GM12878 (cell line): ENCODE measurements around the gene NF1. TPM values are rescaled to one million over a fixed set of nuclear protein-coding genes. Genes with fewer than 3 reads are reported as not detected.

Experiments
- ATAC-seq: fragments of 200-7000 bp; cut with Tn5 transposase; 3 replicates; pipeline ENCODE4 v1.9.1; 2020; ENCODE audit warnings: mild to moderate bottlenecking, moderate library complexity
- BruUV-seq: library from RNA; stranded (reverse); fragments of 400-500 nt; replicated peaks from 2 replicates; lab custom pipeline; 2021; lab: Mats Ljungman, UMichigan
- CTCF ChIA-PET: fragments of 300-600 bp; sonication (Branson Sonifier 250); formaldehyde crosslinking; extraction: SDS; loops from one replicate; lab custom pipeline; 2021; ENCODE audit warnings: inconsistent platforms; lab: Yijun Ruan, JAX
- POLR2A ChIA-PET: fragments of 350-600 bp; formaldehyde crosslinking; extraction: SDS; loops from one replicate; lab custom pipeline; 2021; ENCODE audit warnings: inconsistent platforms; lab: Charles Lee
- RAD21 ChIA-PET: fragments of 300-600 bp; sonication (Branson Sonifier 250); formaldehyde crosslinking; loops from one replicate; lab custom pipeline; 2023; ENCODE audit warnings: antibody characterized with exemption; ENCODE audit not compliant: unreplicated experiment; lab: Charles Lee
- SMC1A ChIA-PET: fragments of 300-600 bp; sonication (Branson Sonifier 250); formaldehyde crosslinking; loops from one replicate; lab custom pipeline; 2023; ENCODE audit not compliant: unreplicated experiment, uncharacterized antibody; lab: Charles Lee
- DNase-seq: peaks from one replicate; pipeline ENCODE4 v3.0.0-alpha.2; 2011; ENCODE audit warnings: low read depth, low spot score
- FAIRE-seq: peaks from 3 replicates; lab custom pipeline; 2011; peaks lifted over from hg19 to GRCh38; lab: Jason Lieb, UNC
- H2AFZ ChIP-seq: 2 replicates; pipeline ENCODE4 v1.6.0; 2011; ENCODE audit warnings: low read depth, low read length, control low read depth; ENCODE audit not compliant: control insufficient read depth
- H3K27ac ChIP-seq: 2 replicates; pipeline ENCODE4 v1.5.1; 2011; ENCODE audit warnings: control low read depth; ENCODE audit not compliant: control insufficient read depth, insufficient read depth
- H3K27me3 ChIP-seq, 2 experiments: replicated peaks in 1 of 2; 2 replicates each; pipeline versions ENCODE4 v1.6.0 to v1.6.1; 2011; ENCODE audit warnings: low read length in 1 of 2; ENCODE audit not compliant: control insufficient read depth in 2 of 2, insufficient read depth in 2 of 2
- H3K36me3 ChIP-seq, 2 experiments: 2 replicates each; pipeline ENCODE4 v1.5.1; 2011; ENCODE audit warnings: low read length in 1 of 2; ENCODE audit not compliant: control insufficient read depth in 2 of 2, insufficient read depth in 2 of 2
- H3K4me1 ChIP-seq: 2 replicates; pipeline ENCODE4 v1.6.1; 2011; ENCODE audit warnings: mild to moderate bottlenecking, low read length, moderate library complexity, mixed read lengths; ENCODE audit not compliant: control insufficient read depth, insufficient read depth
- H3K4me2 ChIP-seq: 2 replicates; pipeline ENCODE4 v1.6.0; 2011; ENCODE audit warnings: control low read depth; ENCODE audit not compliant: control insufficient read depth, insufficient read depth
- H3K4me3 ChIP-seq: fragments of 200-600 bp; sonication (generic); 2 replicates; pipeline ENCODE4 v1.5.1; 2016
- H3K79me2 ChIP-seq: 2 replicates; pipeline ENCODE4 v1.6.0; 2011; ENCODE audit warnings: low read length; ENCODE audit not compliant: control insufficient read depth, insufficient read depth
- H3K9ac ChIP-seq: 2 replicates; pipeline ENCODE4 v1.8.0; 2011; ENCODE audit warnings: low read length, control low read depth, mixed read lengths; ENCODE audit not compliant: control insufficient read depth, insufficient read depth
- H3K9me3 ChIP-seq: replicated peaks from 3 replicates; pipeline ENCODE4 v1.5.1; 2011; ENCODE audit warnings: mild to moderate bottlenecking, low read length; ENCODE audit not compliant: control insufficient read depth, insufficient read depth
- H4K20me1 ChIP-seq: 2 replicates; pipeline ENCODE4 v1.6.0; 2011; ENCODE audit not compliant: control insufficient read depth, insufficient read depth
- BACH1 ChIP-seq: fragments of 450-650 bp; IDR thresholded peaks from 2 replicates; pipeline ENCODE4 v1.6.1; 2017; ENCODE audit warnings: mild to moderate bottlenecking, borderline replicate concordance
- E4F1 ChIP-seq: fragments of 450-650 bp; IDR thresholded peaks from 2 replicates; pipeline ENCODE4 v1.6.1; 2018; ENCODE audit warnings: borderline replicate concordance, mild to moderate bottlenecking; ENCODE audit not compliant: partially characterized antibody
- IKZF2 ChIP-seq, 2 experiments: fragments of 450-650 bp; IDR thresholded peaks; 2 replicates each; pipeline ENCODE4 v1.6.1; 2017; ENCODE audit warnings: mild to moderate bottlenecking in 2 of 2, moderate library complexity in 2 of 2
- MEF2B ChIP-seq: fragments of 450-650 bp; IDR thresholded peaks from 2 replicates; pipeline ENCODE4 v1.6.1; 2018; ENCODE audit warnings: mild to moderate bottlenecking, moderate library complexity; ENCODE audit not compliant: partially characterized antibody, poor library complexity, severe bottlenecking
- NKRF ChIP-seq: fragments of 450-650 bp; conservative IDR thresholded peaks from 2 replicates; pipeline ENCODE4 v1.6.1; 2017; ENCODE audit warnings: mild to moderate bottlenecking, moderate library complexity
- SMARCA5 ChIP-seq: fragments of 450-650 bp; IDR thresholded peaks from 2 replicates; pipeline ENCODE4 v1.6.1; 2017; ENCODE audit warnings: mild to moderate bottlenecking
- SMC3 ChIP-seq: IDR thresholded peaks from 2 replicates; pipeline ENCODE4 v1.6.1; 2011; ENCODE audit warnings: low read length, improper control_type of control experiment, borderline replicate concordance
- STAT1 ChIP-seq: fragments of 450-650 bp; conservative IDR thresholded peaks from 2 replicates; pipeline ENCODE4 v1.6.1; 2014; ENCODE audit warnings: antibody characterized with exemption, mild to moderate bottlenecking
- SUPT20H ChIP-seq: IDR thresholded peaks from 2 replicates; pipeline ENCODE4 v1.6.1; 2011; ENCODE audit warnings: low read depth, mild to moderate bottlenecking, low read length, moderate library complexity, borderline replicate concordance; ENCODE audit not compliant: control insufficient read depth
- SUZ12 ChIP-seq: fragments of 200-600 bp; sonication (generic); IDR thresholded peaks from one replicate; pipeline ENCODE4 v1.6.1; 2018; ENCODE audit warnings: antibody characterized with exemption, mild to moderate bottlenecking; ENCODE audit not compliant: unreplicated experiment
- TAF1 ChIP-seq: IDR thresholded peaks from 2 replicates; pipeline ENCODE4 v1.6.1; 2011; ENCODE audit warnings: mild to moderate bottlenecking, low read depth, low read length, borderline replicate concordance
- ZSCAN29 ChIP-seq: fragments of 450-650 bp; IDR thresholded peaks from 2 replicates; pipeline ENCODE4 v1.6.1; 2017; ENCODE audit warnings: mild to moderate bottlenecking, moderate library complexity
- WGBS: methylation state at CpG from one replicate; pipeline ENCODE4 v1.1.6; 2016; ENCODE audit warnings: low lambda C conversion rate; ENCODE audit not compliant: insufficient replicate concordance, insufficient coverage; ENCODE audit errors: missing lambda C conversion rate; 5-methylcytosine and 5-hydroxymethylcytosine counted together
- in situ Hi-C: fragments of 300-500 bp; cut with MboI; formaldehyde crosslinking; loops from 9 replicates; pipeline ENCODE4 v1.14.3; 2018; ENCODE audit warnings: mixed read lengths
- intact Hi-C: fragments of 100-400 bp; cut with micrococcal nuclease; formaldehyde crosslinking; loops from one replicate; pipeline ENCODE4 v1.14.2; 2022; ENCODE audit not compliant: unreplicated experiment
- polyA plus RNA-seq, 11 experiments: library from polyadenylated mRNA; depleted of rRNA in 4 of 11; unstranded in 6 of 11; stranded (reverse) in 5 of 11; fragments of >200 nt; fragmentation: Nextera tagmentation in 4 of 11; fragmentation: Illumina TruSeq in 1 of 11; extraction: Ambion mirVana in 4 of 11; extraction: Trizol in 1 of 11; gene quantifications; 1 replicate in 1 of 11; 2 replicates in 10 of 11; pipeline versions ENCODE4 v1.2.1 to v1.2.3, GENCODE V29; 2011 to 2016; ENCODE audit warnings: inconsistent platforms in 2 of 11, missing spikeins in 2 of 11, low read depth in 1 of 11
- total RNA-seq, 4 experiments: library from RNA; depleted of rRNA in 3 of 4; stranded (reverse); fragments of >200 nt in 3 of 4; fragmentation: Illumina TruSeq in 1 of 4; extraction: Trizol in 1 of 4; gene quantifications; 2 replicates each; pipeline versions ENCODE4 v1.2.1 to v1.2.3, GENCODE V29; 2013 to 2021

The NF1 gene
- total and polyA plus RNA-seq, 10 of the 15 experiments (the other 5 are each of a cell fraction or from before 2014, with no cell fraction given), result 2.5 to 31.8 (median 16.6) TPM

GRCh38 chr17:31391496-31391949 is 296.7 kb downstream of the NF1 start, which contains the start of gene RAB11FIP4:
TSS of gene RAB11FIP4 (plus strand) at chr17:31391675. CDS start at chr17:31391853, 178 bp downstream.
- ATAC-seq (peak; percentile 40; the same call in 2 of the 3 replicates), FAIRE-seq (no peak), DNase-seq (no peak)
- Histone ChIP-seq H3K4me1 (no peaks in the 10 kb centered on the region), H3K27ac (no peak within 1 kb of the TSS), H3K4me3 (no peak within 1 kb of the TSS), H3K9ac (no peak within 1 kb of the TSS), H3K9me3 (no peaks in the 10 kb centered on the region), H3K79me2 (no peaks in the 10 kb centered on the region), H3K4me2 (peak within 1 kb of the TSS; percentile 33; the same call in 1 of the 2 replicates), H4K20me1 (no peaks in the 10 kb centered on the region; the same call in 1 of the 2 replicates), H3K27me3 (peaks cover 12% of the 10 kb centered on the region in 2 experiments), H2AFZ (no peak within 1 kb of the TSS), H3K36me3 (no peaks in the 10 kb centered on the region)
- in situ Hi-C loops, result no loop called here
- intact Hi-C loops, result no loop called here
- BruUV-seq, result no TSS peak
- ChIA-PET RAD21 (no interaction called here), POLR2A (no interaction called here), SMC1A (no interaction called here), CTCF (no interaction called here)
- 13% methylated on average over 3 of the region's 69 CpGs for WGBS
- TF ChIP-seq IKZF2 (IDR thresholded peaks at IDR 0.05) (no peak), MEF2B (no peak), SUZ12 (no peak), SMC3 (no peak)

- H3K36me3 ChIP-seq, result no peaks in the 10 kb centered on the region
- intact Hi-C loops (no loop called here), in situ Hi-C loops (no loop called here)
- RAD21 ChIA-PET, result no interaction called here
- no peak overlapping the region for H3K9ac ChIP-seq
- no peak overlapping the region for H3K4me3 ChIP-seq
- H3K27me3 ChIP-seq, result peaks cover 12% of the 10 kb centered on the region in 2 experiments
- no peaks in the 10 kb centered on the region for H3K4me1 ChIP-seq
- DNase-seq (no peak), ATAC-seq (no peak), FAIRE-seq (no peak)
- BruUV-seq, result no TSS peak
- H2AFZ ChIP-seq, result no peak overlapping the region
- SMC1A ChIA-PET, result no interaction called here
- H3K27ac ChIP-seq, result no peak overlapping the region
- 0 out of 2 replicates have a peak overlapping the region, but pooled peaks have one; percentile 17 for H3K4me2 ChIP-seq
- H4K20me1 ChIP-seq, result no peaks in the 10 kb centered on the region; the same call in 1 of the 2 replicates
- POLR2A ChIA-PET, result no interaction called here
- no peaks in the 10 kb centered on the region for H3K9me3 ChIP-seq
- CTCF ChIA-PET, result no interaction called here
- no peaks in the 10 kb centered on the region for H3K79me2 ChIP-seq
- WGBS, result 55% methylated on average over 26 of the region's 52 CpGs
- TF ChIP-seq E4F1 (no peak), TAF1 (no peak), SMARCA5 (no peak), ZSCAN29 (no peak), SUPT20H (no peak), NKRF (no peak), STAT1 (no peak), BACH1 (no peak)
These were observed 297.5 kb downstream of the NF1 start for GRCh38 chr17:31392002-31392855.
